Stimulated activated CD4-positive, alpha-beta T cell treated with anti-CD3 and anti-CD28 coated beads, Interleukin-4, amount 100 ng/mL, for 1 hour (primary cell): ENCODE results near the gene SMIM7.
"Not testable (repeated sequence)": the region's sequence is repeated elsewhere in the genome, so short reads cannot be mapped to it uniquely, and the experiment has no call there.

ENCODE experiments used
- DNase-seq: peaks from one replicate; pipeline ENCODE4 v3.0.0-alpha.2; 2020

SMIM7 gene

DNA sequence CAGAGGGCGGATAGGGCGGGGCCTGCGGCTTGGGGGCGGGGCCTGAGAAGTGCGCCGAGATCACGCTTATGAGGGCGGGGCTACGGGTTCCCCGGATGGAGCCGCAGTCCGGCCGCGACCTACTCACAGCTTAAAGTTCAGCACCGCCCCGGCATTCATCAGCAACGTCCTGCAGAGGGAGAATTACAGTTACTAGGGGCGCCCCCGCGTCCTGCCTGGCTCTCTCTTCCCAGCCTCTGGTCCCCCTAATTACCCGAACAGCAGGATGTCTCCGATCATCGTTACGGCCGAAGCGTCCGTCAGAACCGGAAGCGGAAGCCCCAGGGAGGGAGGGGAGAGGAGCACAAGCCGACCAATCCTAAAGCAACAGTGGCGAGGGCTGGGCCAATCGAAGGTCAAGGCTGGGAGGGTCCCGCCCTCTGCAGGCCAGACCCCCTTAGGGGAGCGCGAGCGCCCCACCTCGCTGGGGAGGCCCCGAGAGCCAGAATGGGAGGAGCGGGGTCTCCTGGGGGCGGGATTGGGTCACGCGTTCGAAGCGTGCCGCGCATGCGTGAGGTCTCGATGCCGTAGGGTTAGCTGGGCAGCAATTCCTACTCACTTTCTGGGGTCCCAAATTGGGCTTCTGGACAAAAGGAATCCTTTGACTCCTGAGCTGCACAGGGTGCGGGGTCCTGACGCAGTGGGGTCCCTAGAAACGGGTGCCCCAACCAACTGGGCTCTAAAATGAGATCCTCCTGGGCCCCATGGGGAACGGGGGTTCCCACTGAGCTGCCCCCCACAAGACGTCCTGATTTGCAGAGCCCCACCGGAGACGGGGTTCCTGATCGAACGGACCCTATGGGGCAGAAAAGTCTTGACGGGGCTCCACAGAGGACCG is at the start of gene SMIM7:
Gene SMIM7, minus strand, starts transcription at position 313 of the 877 bp plus-strand sequence. Its CDS starts 34 bp downstream, at position 279.
- DNase-seq: peak; percentile 98

GRCh38 chr19:16703677-16704076 is 43.7 kb upstream of the SMIM7 start:
- no peak for DNase-seq

DNA sequence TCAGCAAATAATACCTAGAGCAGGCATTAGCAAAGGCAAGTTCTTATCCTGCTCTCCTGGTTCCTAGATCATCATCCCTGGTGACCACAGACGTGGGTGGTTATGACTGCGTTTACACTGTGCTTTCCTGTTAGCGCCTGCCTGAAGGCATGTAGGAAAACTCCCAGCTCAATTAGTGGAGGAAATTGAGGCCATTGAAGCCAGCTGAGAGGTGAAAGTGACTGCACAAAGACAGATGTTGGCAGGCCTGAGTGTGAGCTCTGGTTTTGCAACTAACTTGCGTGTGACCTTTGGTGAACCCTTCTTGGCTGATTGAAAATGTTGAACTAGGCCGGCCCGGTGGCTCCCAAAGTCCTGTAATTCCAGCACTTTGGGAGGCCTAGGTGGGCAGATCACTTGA is 42.2 kb upstream of the SMIM7 start:
- no peak for DNase-seq

DNA sequence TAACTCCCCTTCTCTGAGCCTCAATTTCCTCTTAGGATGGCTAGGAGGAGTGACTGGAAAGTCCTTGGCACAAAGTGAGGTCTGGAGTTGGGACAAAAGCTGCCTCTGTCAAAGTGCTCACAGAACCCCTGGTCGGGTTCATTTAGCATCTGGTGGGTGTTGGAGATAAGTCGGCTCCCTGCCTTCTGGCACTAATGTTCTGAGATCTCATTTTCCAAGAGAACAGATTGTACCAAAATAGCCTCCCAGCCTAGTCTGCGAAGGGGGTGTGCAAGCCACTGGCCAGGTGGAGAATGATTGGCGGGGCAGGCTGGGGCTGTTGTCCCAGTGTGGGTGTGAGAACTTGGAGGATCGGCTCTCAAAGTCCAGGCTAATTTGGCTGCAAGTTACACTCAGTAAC is 39.0 kb upstream of the SMIM7 start:
- no peak for DNase-seq

DNA sequence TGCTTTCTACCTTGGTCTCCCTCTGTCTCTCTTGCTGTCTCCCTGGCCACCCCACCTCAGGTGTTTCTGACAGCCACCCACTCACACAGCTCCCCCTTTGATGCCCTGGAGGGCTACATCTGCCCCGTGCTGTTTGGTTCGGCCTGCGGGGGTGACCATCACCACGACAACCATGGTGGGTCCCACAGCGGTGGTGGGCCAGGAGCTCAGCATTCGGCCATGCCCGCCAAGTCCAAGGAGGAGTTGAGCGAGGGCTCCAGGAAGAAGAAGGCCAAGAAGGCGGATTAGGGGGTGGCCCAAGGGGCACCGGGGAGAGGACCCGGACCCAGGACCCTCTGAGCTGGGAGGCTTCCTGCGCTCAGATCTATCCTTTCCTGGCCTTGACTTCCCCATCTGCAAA is 28.1 kb upstream of the SMIM7 start:
- DNase-seq: no peak

DNA sequence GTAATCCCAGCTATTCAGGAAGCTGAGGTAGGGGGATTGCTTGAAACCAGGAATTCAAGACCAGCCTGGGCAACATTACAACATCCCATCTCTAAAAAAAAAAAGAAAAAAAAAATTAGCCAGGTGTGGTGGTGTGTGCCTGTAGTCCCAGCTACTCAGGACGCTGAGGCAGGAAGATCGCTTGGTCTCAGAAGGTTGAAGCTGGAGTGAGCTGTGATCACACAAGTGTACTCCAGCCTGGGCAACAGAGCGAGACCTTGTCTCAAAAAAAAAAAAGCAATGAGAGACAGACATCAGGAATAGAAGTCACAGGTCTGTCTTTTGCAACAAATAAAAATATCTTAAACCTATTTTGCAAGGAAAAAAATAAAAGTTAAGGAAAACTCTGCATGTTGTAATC is 24.3 kb upstream of the SMIM7 start:
- DNase-seq: no peak

DNA sequence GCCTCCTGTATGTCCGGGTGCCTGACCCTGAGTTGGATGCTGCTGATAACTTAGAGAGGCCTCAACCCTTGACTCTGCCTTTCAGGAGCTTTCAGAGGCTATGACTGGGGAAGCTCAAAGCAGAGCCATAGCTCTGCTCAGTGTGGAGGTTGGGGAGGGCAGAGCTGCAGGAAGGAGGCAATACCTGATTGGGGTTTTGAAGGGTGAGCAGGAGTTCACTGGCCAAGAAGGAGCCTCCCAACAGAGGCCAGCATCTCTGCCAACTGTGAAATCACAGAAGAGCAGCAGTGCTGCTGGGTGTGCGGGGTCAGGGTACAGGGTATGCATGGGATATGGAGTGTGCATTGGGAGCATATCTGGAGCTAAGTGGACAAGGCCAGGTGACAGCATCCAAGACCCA is 22.6 kb upstream of the SMIM7 start:
- DNase-seq: no peak

DNA sequence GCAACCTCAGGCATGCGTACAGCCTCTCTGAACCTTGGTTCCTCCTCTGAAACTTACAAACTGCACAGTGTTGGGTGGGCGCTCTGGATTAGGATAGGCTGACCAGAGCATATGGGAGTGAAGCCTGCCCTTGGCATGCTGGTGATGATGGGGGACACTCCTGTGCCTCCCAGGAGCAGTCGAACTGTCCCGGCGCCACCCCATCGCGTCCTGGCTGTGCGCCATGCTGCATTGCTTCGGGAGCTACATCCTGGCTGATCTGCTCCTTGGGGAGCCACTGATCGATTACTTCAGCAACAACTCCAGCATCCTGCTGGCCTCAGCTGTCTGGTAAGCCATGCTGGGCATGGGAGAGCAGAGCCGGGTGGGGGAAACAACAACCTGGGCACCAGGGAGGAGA is 19.9 kb upstream of the SMIM7 start:
- DNase-seq: no peak

- DNase-seq: no peak
These were observed 18.6 kb upstream of the SMIM7 start for GRCh38 chr19:16678498-16678897.

DNA sequence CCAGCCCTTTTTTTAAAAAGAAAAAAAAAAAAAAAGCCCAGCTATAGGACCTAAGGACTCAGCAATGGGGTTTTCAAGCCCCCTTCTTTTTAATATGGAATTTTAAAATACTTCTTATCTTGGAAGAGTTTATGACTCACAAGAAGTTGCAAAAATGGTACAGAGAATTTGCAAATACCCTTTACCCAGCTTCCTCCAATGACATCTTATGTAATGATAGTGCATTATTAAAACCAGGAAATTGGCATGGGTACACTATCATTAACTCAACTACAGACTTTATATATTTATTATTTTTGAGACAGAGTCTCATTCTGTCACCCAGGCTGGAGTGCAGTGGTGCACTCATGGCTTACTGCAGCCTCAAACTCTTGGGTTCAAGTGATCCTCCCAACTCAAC is 17.1 kb upstream of the SMIM7 start:
- no peak for DNase-seq

DNA sequence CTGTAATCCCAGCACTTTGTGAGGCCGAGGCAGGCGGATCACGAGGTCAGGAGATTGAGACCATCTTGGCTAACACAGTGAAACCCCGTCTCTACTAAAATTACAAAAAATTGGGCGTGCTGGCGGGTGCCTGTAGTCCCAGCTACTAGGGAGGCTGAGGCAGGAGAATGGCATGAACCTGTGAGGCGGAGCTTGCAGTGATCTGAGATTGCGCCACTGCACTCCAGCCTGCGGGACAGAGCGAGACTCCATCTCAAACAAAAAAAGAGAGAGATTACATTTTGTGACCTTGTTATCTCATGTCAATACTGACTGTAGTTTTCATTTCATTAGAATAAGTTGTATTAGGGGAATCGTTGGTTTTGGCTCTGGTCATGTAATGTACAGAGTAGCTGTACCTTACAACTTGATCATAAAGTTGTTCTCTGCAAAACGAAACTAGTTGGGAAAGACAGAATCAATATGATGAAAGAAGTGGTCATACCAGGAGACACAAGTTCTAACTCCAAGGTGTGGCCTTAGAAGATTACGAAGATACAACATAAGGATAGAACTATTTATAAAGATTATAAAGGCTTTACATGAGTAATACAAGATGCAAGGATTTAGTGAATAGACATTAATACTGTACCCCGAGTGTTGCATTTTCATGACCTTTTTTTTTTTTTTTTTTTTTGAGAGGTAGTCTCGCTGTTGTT is 16.3 kb upstream of the SMIM7 start:
- DNase-seq: no peak

GRCh38 chr19:16673839-16674238 is 13.9 kb upstream of the SMIM7 start:
- DNase-seq: not testable (repeated sequence)

DNA sequence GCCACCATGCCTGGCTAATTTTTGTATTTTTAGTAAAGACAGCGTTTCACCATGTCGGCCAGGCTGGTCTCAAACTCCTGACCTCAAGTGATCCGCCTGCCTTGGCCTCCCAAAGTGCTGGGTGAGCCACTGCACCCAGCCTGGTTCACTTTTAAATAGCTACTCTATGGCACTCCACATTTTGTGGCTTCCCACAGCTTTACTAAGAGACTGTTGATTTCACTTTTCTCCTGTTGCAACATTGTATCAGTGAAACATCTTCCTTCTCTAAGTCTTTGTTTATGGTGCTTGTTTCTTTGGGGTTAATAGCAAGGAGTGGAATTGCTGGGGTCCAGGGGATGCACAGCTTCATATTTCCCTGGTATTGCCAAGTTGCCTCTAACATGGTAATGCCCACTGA is 13.3 kb upstream of the SMIM7 start:
- DNase-seq: no peak

GRCh38 chr19:16671652-16672274 is 11.8 kb upstream of the SMIM7 start:
- DNase-seq: no peak

DNA sequence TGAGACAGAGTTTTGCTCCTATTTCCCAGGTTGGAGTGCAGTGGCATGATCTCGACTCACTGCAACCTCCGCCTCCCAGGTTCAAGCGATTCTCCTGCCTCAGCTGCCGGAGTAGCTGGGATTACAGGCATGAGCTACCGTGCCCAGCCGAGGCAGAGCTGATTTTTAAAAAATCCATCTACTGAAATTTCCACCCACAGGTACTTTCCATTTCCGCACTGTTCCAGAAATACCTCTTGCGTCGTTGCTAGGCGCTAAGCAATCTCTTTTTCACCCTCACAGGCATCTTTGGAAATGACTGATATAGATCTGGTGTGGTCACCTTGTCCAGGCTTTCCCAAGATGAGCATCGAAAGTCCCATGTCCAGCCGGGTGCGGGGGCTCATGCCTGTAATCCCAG is 10.3 kb upstream of the SMIM7 start:
- no peak for DNase-seq

- DNase-seq: not testable (repeated sequence)
These were observed 8.8 kb upstream of the SMIM7 start for GRCh38 chr19:16668702-16669101.

DNA sequence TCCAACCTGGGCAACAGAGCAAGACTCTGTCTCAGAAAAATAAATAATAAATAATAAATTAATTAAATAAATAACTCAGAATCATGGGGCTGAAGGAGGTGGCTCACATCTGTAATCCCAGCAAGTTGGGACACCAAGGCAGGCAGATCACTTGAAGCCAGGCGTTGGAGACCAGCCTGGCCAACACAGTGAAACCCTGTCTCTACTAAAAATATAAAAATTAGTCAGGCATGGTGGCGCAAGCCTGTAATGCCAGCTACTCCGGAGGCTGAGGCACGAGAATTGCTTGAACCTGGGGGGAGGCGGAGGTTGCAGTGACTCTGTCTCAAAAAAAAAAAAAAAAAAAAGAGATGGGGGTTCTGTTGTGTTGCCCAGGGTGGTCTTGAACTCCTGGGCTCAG is 8.2 kb upstream of the SMIM7 start:
- no peak for DNase-seq

- peak; percentile 3 for DNase-seq
These were observed 1.6 kb upstream of the SMIM7 start for GRCh38 chr19:16661480-16662034.

GRCh38 chr19:16660763-16661479 is 977 bp upstream of the SMIM7 start, which contains the start of gene TMEM38A:
TMEM38A (plus strand) TSS chr19:16661139; CDS start chr19:16661218, 79 bp downstream.
- peak; percentile 39 for DNase-seq

GRCh38 chr19:16659464-16659831 is 496 bp downstream of the SMIM7 start:
- DNase-seq: no peak

DNA sequence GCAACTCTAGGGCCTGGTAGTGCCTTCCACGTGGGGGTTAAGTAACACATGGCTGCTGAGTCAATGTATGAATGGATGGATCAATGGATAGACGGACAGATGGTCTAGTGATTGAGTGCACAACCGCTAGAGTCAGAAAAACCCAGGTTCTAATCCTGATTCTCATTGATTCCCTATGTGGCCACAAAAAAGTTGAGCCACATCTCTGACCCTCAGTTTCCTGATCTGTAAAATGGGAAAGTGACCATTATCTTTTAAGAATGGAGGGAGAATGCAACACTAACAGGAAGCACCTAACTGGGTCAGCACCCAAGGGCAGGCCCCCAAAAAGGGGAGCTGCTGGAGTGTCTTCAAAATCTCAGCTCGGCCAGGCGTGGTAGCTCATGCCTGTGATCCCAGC is 2.6 kb downstream of the SMIM7 start:
- no peak for DNase-seq

DNA sequence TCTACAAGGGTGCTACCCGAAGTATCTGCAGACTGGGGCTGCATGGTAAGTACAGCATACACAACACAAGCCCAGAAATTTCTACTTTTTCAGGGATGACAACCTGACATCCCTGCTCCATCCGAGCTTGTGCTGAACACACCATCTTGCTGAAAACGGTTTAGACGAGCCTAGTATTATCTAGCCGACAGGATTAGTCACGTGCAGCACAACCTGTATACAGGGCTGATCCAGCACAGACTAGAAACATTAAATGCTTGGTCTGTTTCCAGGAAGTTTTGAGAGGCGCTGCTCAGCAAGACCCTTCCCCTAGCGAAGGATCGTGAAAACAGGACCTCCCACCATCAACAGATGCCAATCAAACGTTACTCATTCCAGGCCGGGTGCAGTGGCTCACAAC is 4.2 kb downstream of the SMIM7 start:
- DNase-seq: no peak

DNA sequence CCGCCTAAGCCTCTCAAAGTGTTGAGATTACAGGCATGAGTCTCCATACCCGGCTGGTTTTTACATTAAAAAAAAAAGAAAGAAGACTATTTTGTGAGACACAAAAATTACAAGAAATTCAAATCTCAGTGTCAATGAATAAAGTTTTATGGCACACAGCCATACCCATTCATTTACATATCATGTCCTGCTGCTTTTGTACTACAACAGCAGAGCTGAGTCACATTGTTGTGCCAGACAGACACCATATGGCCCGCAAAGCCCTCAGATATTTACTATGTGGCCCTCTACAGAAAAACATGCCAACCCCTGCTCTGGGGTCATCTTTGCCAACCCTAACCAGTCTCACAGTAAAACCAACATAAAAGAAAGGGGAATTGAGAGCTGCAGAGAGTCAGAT is 5.3 kb downstream of the SMIM7 start:
- no peak for DNase-seq
